HepG2 (cell line): ENCODE results near the gene UAP1L1. TPM values are rescaled to one million over a fixed set of nuclear protein-coding genes. Genes with fewer than 3 reads are reported as not detected.

Source experiments
- AGO2 ChIP-seq: fragments of 200-400 bp; formaldehyde crosslinking; optimal IDR thresholded peaks from 2 replicates; pipeline ENCODE3; 2017; ENCODE audit warnings: mild to moderate bottlenecking, low read depth, low read length, moderate library complexity
- BATF2 ChIP-seq: sonication (generic); formaldehyde crosslinking; IDR thresholded peaks from 2 replicates; pipeline ENCODE4 v1.8.0; 2022; ENCODE audit warnings: mild to moderate bottlenecking, missing genetic modification reagents, moderate library complexity
- EHMT2 ChIP-seq: fragments of 200-600 bp; sonication (generic); IDR thresholded peaks from 2 replicates; pipeline ENCODE4 v1.7.0; 2017; ENCODE audit warnings: antibody characterized with exemption, low read depth, low read length, borderline replicate concordance
- NBN ChIP-seq: fragments of 450-650 bp; conservative IDR thresholded peaks from 2 replicates; pipeline ENCODE4 v1.6.1; 2017
- THAP9 ChIP-seq: sonication (generic); formaldehyde crosslinking; IDR thresholded peaks from 2 replicates; pipeline ENCODE4; 2020; ENCODE audit warnings: missing genetic modification reagents, mild to moderate bottlenecking, borderline replicate concordance
- ZC3H13 ChIP-seq: sonication (generic); formaldehyde crosslinking; IDR thresholded peaks from 2 replicates; pipeline ENCODE4 v1.8.1; 2023; ENCODE audit warnings: mild to moderate bottlenecking, missing genetic modification reagents, moderate library complexity
- ZEB1 ChIP-seq: IDR thresholded peaks from 2 replicates; pipeline ENCODE4 v1.6.1; 2012; ENCODE audit warnings: mild to moderate bottlenecking, low read depth, inconsistent platforms; ENCODE audit not compliant: insufficient replicate concordance
- ZNF101 ChIP-seq: sonication (generic); formaldehyde crosslinking; IDR thresholded peaks from 2 replicates; pipeline ENCODE4 v1.4.0; 2020; ENCODE audit warnings: mild to moderate bottlenecking, low read depth, missing genetic modification reagents, borderline replicate concordance
- ZNF570 ChIP-seq: sonication (generic); formaldehyde crosslinking; IDR thresholded peaks from 2 replicates; pipeline ENCODE4 v1.4.0; 2020; ENCODE audit warnings: mild to moderate bottlenecking, missing genetic modification reagents, borderline replicate concordance
- ZNF776 ChIP-seq: sonication (generic); formaldehyde crosslinking; IDR thresholded peaks from 2 replicates; pipeline ENCODE4 v1.4.0; 2020; ENCODE audit warnings: mild to moderate bottlenecking, missing genetic modification reagents
- polyA plus RNA-seq, 8 experiments: library from polyadenylated mRNA; depleted of rRNA in 3 of 8; stranded (reverse) in 7 of 8; unstranded in 1 of 8; fragments of >200 nt; fragmentation: Illumina TruSeq in 4 of 8; extraction: Trizol in 4 of 8; gene quantifications; 2 replicates each; pipeline versions ENCODE4 v1.2.1 to v1.2.3, GENCODE V29; 2011 to 2016; ENCODE audit warnings: low read depth in 4 of 8, missing spikeins in 1 of 8, mixed read lengths in 1 of 8; ENCODE audit not compliant: insufficient read depth in 1 of 8
- total RNA-seq, 5 experiments: library from RNA; depleted of rRNA; stranded (reverse); fragments of >200 nt; fragmentation: Illumina TruSeq; extraction: Trizol; gene quantifications; 2 replicates each; pipeline ENCODE4 v1.2.3, GENCODE V29; 2016; ENCODE audit warnings: low read depth in 1 of 5
- TF ChIP-seq, protein P1 (sequence below): sonication (generic); formaldehyde crosslinking; IDR thresholded peaks from 2 replicates; pipeline ENCODE4 v1.4.0; 2020; ENCODE audit warnings: missing genetic modification reagents
- TF ChIP-seq, protein P2 (sequence below): sonication (generic); formaldehyde crosslinking; IDR thresholded peaks from 2 replicates; pipeline ENCODE4 v1.4.0; 2020; ENCODE audit warnings: missing genetic modification reagents
- TF ChIP-seq, protein P3 (sequence below): sonication (generic); formaldehyde crosslinking; IDR thresholded peaks from 2 replicates; pipeline ENCODE4 v1.4.0; 2020; ENCODE audit warnings: mild to moderate bottlenecking, missing genetic modification reagents
- TF ChIP-seq, protein P4 (sequence below): sonication (generic); formaldehyde crosslinking; conservative IDR thresholded peaks from 2 replicates; pipeline ENCODE4 v1.8.0; 2022; ENCODE audit warnings: missing genetic modification reagents
- TF ChIP-seq, protein P5 (sequence below): sonication (generic); formaldehyde crosslinking; IDR thresholded peaks from 2 replicates; pipeline ENCODE4 v1.4.0; 2020; ENCODE audit warnings: missing genetic modification reagents, borderline replicate concordance

UAP1L1 gene
- total and polyA plus RNA-seq, 2 of the 13 experiments (the other 11 are each of a cell fraction or from before 2014, with no cell fraction given): 5.4 to 6.4 TPM

DNA sequence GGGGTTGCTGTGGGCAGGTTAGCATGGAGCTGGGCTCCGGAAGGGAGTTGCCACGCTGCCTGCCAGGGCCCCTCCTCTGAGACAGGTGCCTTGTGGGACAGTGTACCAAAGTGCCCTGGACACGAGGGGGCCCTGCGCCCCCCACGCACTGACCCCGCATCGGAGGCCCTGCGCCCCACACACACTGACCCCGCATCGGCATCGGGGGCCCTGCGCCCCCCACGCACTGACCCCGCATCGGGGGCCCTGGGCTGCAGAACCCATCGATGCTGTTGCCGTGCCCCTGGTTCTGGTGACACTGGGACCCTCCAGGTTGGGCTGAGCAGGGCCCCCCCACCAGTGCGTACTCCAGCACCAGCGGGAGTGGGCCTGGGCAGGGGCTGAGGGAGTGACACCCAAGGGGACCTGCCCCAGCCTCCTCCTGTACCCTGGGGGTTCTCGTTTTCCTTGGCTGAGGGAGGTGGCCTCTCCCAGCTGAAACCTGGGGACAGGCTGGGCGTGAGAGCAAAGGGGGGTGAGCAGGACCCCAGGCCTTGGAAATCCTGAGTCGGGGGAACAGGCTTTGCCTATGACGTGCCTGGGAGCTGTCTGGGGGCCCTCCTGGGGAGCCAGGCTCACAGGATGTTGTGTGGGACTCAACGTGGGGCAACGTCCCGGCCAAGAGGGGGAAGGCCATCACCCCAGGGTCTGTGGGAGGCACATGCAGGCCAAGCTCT, 13.8 kb upstream of the UAP1L1 start (continued):
- TF ChIP-seq, protein P1, sequence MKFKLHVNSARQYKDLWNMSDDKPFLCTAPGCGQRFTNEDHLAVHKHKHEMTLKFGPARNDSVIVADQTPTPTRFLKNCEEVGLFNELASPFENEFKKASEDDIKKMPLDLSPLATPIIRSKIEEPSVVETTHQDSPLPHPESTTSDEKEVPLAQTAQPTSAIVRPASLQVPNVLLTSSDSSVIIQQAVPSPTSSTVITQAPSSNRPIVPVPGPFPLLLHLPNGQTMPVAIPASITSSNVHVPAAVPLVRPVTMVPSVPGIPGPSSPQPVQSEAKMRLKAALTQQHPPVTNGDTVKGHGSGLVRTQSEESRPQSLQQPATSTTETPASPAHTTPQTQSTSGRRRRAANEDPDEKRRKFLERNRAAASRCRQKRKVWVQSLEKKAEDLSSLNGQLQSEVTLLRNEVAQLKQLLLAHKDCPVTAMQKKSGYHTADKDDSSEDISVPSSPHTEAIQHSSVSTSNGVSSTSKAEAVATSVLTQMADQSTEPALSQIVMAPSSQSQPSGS (CRISPR knock-in tag): no peak
- TF ChIP-seq AGO2 (peak; percentile 32), ZC3H13 (CRISPR knock-in tag) (no peak; the same call in 1 of the 2 replicates), ZEB1 (no peak), NBN (no peak), EHMT2 (no peak), ZNF101 (CRISPR knock-in tag) (no peak), THAP9 (CRISPR knock-in tag) (no peak), ZNF570 (CRISPR knock-in tag) (no peak), BATF2 (no peak), ZNF776 (CRISPR knock-in tag) (0 out of 2 replicates have a peak, but pooled peaks have one; percentile 1)
- TF ChIP-seq, protein P2, sequence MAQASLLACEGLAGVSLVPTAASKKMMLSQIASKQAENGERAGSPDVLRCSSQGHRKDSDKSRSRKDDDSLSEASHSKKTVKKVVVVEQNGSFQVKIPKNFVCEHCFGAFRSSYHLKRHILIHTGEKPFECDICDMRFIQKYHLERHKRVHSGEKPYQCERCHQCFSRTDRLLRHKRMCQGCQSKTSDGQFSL: 0 out of 2 replicates have a peak, but pooled peaks have one; percentile 3
- TF ChIP-seq, protein P3, sequence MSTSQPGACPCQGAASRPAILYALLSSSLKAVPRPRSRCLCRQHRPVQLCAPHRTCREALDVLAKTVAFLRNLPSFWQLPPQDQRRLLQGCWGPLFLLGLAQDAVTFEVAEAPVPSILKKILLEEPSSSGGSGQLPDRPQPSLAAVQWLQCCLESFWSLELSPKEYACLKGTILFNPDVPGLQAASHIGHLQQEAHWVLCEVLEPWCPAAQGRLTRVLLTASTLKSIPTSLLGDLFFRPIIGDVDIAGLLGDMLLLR (CRISPR knock-in tag): no peak
- TF ChIP-seq, protein P4, sequence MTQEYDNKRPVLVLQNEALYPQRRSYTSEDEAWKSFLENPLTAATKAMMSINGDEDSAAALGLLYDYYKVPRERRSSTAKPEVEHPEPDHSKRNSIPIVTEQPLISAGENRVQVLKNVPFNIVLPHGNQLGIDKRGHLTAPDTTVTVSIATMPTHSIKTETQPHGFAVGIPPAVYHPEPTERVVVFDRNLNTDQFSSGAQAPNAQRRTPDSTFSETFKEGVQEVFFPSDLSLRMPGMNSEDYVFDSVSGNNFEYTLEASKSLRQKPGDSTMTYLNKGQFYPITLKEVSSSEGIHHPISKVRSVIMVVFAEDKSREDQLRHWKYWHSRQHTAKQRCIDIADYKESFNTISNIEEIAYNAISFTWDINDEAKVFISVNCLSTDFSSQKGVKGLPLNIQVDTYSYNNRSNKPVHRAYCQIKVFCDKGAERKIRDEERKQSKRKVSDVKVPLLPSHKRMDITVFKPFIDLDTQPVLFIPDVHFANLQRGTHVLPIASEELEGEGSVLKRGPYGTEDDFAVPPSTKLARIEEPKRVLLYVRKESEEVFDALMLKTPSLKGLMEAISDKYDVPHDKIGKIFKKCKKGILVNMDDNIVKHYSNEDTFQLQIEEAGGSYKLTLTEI (CRISPR knock-in tag): no peak
- TF ChIP-seq, protein P5, sequence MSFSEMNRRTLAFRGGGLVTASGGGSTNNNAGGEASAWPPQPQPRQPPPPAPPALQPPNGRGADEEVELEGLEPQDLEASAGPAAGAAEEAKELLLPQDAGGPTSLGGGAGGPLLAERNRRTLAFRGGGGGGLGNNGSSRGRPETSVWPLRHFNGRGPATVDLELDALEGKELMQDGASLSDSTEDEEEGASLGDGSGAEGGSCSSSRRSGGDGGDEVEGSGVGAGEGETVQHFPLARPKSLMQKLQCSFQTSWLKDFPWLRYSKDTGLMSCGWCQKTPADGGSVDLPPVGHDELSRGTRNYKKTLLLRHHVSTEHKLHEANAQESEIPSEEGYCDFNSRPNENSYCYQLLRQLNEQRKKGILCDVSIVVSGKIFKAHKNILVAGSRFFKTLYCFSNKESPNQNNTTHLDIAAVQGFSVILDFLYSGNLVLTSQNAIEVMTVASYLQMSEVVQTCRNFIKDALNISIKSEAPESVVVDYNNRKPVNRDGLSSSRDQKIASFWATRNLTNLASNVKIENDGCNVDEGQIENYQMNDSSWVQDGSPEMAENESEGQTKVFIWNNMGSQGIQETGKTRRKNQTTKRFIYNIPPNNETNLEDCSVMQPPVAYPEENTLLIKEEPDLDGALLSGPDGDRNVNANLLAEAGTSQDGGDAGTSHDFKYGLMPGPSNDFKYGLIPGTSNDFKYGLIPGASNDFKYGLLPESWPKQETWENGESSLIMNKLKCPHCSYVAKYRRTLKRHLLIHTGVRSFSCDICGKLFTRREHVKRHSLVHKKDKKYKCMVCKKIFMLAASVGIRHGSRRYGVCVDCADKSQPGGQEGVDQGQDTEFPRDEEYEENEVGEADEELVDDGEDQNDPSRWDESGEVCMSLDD (CRISPR knock-in tag): no peak
